GM12878 (cell line): ENCODE results near the gene ADGRV1. TPM values are rescaled to one million over a fixed set of nuclear protein-coding genes. Genes with fewer than 3 reads are reported as not detected.

Source experiments
- ATAC-seq: fragments of 200-7000 bp; cut with Tn5 transposase; 3 replicates; pipeline ENCODE4 v1.9.1; 2020; ENCODE audit warnings: mild to moderate bottlenecking, moderate library complexity
- BruUV-seq: library from RNA; stranded (reverse); fragments of 400-500 nt; replicated peaks from 2 replicates; lab custom pipeline; 2021; lab: Mats Ljungman, UMichigan
- CTCF ChIA-PET: fragments of 300-600 bp; sonication (Branson Sonifier 250); formaldehyde crosslinking; extraction: SDS; loops from one replicate; lab custom pipeline; 2021; ENCODE audit warnings: inconsistent platforms; lab: Yijun Ruan, JAX
- POLR2A ChIA-PET: fragments of 350-600 bp; formaldehyde crosslinking; extraction: SDS; loops from one replicate; lab custom pipeline; 2021; ENCODE audit warnings: inconsistent platforms; lab: Charles Lee
- RAD21 ChIA-PET: fragments of 300-600 bp; sonication (Branson Sonifier 250); formaldehyde crosslinking; loops from one replicate; lab custom pipeline; 2023; ENCODE audit warnings: antibody characterized with exemption; ENCODE audit not compliant: unreplicated experiment; lab: Charles Lee
- SMC1A ChIA-PET: fragments of 300-600 bp; sonication (Branson Sonifier 250); formaldehyde crosslinking; loops from one replicate; lab custom pipeline; 2023; ENCODE audit not compliant: unreplicated experiment, uncharacterized antibody; lab: Charles Lee
- DNase-seq: peaks from one replicate; pipeline ENCODE4 v3.0.0-alpha.2; 2011; ENCODE audit warnings: low read depth, low spot score
- FAIRE-seq: peaks from 3 replicates; lab custom pipeline; 2011; peaks lifted over from hg19 to GRCh38; lab: Jason Lieb, UNC
- H2AFZ ChIP-seq: 2 replicates; pipeline ENCODE4 v1.6.0; 2011; ENCODE audit warnings: low read depth, low read length, control low read depth; ENCODE audit not compliant: control insufficient read depth
- H3K27ac ChIP-seq: 2 replicates; pipeline ENCODE4 v1.5.1; 2011; ENCODE audit warnings: control low read depth; ENCODE audit not compliant: control insufficient read depth, insufficient read depth
- H3K27me3 ChIP-seq, 2 experiments: replicated peaks in 1 of 2; 2 replicates each; pipeline versions ENCODE4 v1.6.0 to v1.6.1; 2011; ENCODE audit warnings: low read length in 1 of 2; ENCODE audit not compliant: control insufficient read depth in 2 of 2, insufficient read depth in 2 of 2
- H3K36me3 ChIP-seq, 2 experiments: 2 replicates each; pipeline ENCODE4 v1.5.1; 2011; ENCODE audit warnings: low read length in 1 of 2; ENCODE audit not compliant: control insufficient read depth in 2 of 2, insufficient read depth in 2 of 2
- H3K4me1 ChIP-seq: 2 replicates; pipeline ENCODE4 v1.6.1; 2011; ENCODE audit warnings: mild to moderate bottlenecking, low read length, moderate library complexity, mixed read lengths; ENCODE audit not compliant: control insufficient read depth, insufficient read depth
- H3K4me2 ChIP-seq: 2 replicates; pipeline ENCODE4 v1.6.0; 2011; ENCODE audit warnings: control low read depth; ENCODE audit not compliant: control insufficient read depth, insufficient read depth
- H3K4me3 ChIP-seq: fragments of 200-600 bp; sonication (generic); 2 replicates; pipeline ENCODE4 v1.5.1; 2016
- H3K79me2 ChIP-seq: 2 replicates; pipeline ENCODE4 v1.6.0; 2011; ENCODE audit warnings: low read length; ENCODE audit not compliant: control insufficient read depth, insufficient read depth
- H3K9ac ChIP-seq: 2 replicates; pipeline ENCODE4 v1.8.0; 2011; ENCODE audit warnings: low read length, control low read depth, mixed read lengths; ENCODE audit not compliant: control insufficient read depth, insufficient read depth
- H3K9me3 ChIP-seq: replicated peaks from 3 replicates; pipeline ENCODE4 v1.5.1; 2011; ENCODE audit warnings: mild to moderate bottlenecking, low read length; ENCODE audit not compliant: control insufficient read depth, insufficient read depth
- H4K20me1 ChIP-seq: 2 replicates; pipeline ENCODE4 v1.6.0; 2011; ENCODE audit not compliant: control insufficient read depth, insufficient read depth
- BRCA1 ChIP-seq: IDR thresholded peaks from 2 replicates; pipeline ENCODE4 v1.6.1; 2011; ENCODE audit warnings: low read depth, low read length, improper control_type of control experiment
- CBX5 ChIP-seq: sonication (generic); IDR thresholded peaks from 2 replicates; pipeline ENCODE4 v1.6.1; 2016; ENCODE audit warnings: low read depth, moderate library complexity, mild to moderate bottlenecking, inconsistent platforms
- ETV6 ChIP-seq, 2 experiments: fragments of 450-650 bp in 1 of 2; IDR thresholded peaks in 1 of 2; conservative IDR thresholded peaks in 1 of 2; 2 replicates each; pipeline ENCODE4 v1.6.1; 2014; ENCODE audit warnings: antibody characterized with exemption in 1 of 2, borderline replicate concordance in 1 of 2, low read depth in 1 of 2, mild to moderate bottlenecking in 1 of 2, moderate library complexity in 1 of 2
- HDAC2 ChIP-seq: fragments of 200-600 bp; sonication (generic); IDR thresholded peaks from 2 replicates; pipeline ENCODE4 v1.6.1; 2017
- MTA2 ChIP-seq: fragments of 450-650 bp; IDR thresholded peaks from 2 replicates; pipeline ENCODE4 v1.6.1; 2016; ENCODE audit warnings: low read depth, mild to moderate bottlenecking, moderate library complexity
- MYC ChIP-seq: IDR thresholded peaks from 2 replicates; pipeline ENCODE4 v1.6.1; 2011; ENCODE audit warnings: mild to moderate bottlenecking, low read length, moderate library complexity, inconsistent platforms; ENCODE audit not compliant: insufficient read depth, insufficient replicate concordance, insufficient read length, severe bottlenecking
- NBN ChIP-seq: fragments of 450-650 bp; IDR thresholded peaks from 2 replicates; pipeline ENCODE4 v1.6.1; 2016
- NRF1 ChIP-seq: conservative IDR thresholded peaks from 2 replicates; pipeline ENCODE4 v1.6.1; 2011; ENCODE audit warnings: mild to moderate bottlenecking, low read depth, low read length, improper control_type of control experiment
- POLR2AphosphoS5 ChIP-seq: IDR thresholded peaks from 2 replicates; pipeline ENCODE4 v1.6.1; 2011; ENCODE audit warnings: mild to moderate bottlenecking, low read length, inconsistent platforms
- TAF1 ChIP-seq: IDR thresholded peaks from 2 replicates; pipeline ENCODE4 v1.6.1; 2011; ENCODE audit warnings: mild to moderate bottlenecking, low read depth, low read length, borderline replicate concordance
- TCF3 ChIP-seq: IDR thresholded peaks from 2 replicates; pipeline ENCODE4 v1.6.1; 2012; ENCODE audit warnings: low read depth, mild to moderate bottlenecking, low read length, borderline replicate concordance; ENCODE audit not compliant: insufficient read depth
- ZNF217 ChIP-seq: fragments of 450-650 bp; IDR thresholded peaks from 2 replicates; pipeline ENCODE4 v1.6.1; 2017; ENCODE audit warnings: antibody characterized with exemption, mild to moderate bottlenecking
- ZNF592 ChIP-seq: fragments of 450-650 bp; IDR thresholded peaks from 2 replicates; pipeline ENCODE4 v1.6.1; 2017; ENCODE audit warnings: mild to moderate bottlenecking, moderate library complexity
- WGBS: methylation state at CpG from one replicate; pipeline ENCODE4 v1.1.6; 2016; ENCODE audit warnings: low lambda C conversion rate; ENCODE audit not compliant: insufficient replicate concordance, insufficient coverage; ENCODE audit errors: missing lambda C conversion rate; 5-methylcytosine and 5-hydroxymethylcytosine counted together
- in situ Hi-C: fragments of 300-500 bp; cut with MboI; formaldehyde crosslinking; loops from 9 replicates; pipeline ENCODE4 v1.14.3; 2018; ENCODE audit warnings: mixed read lengths
- intact Hi-C: fragments of 100-400 bp; cut with micrococcal nuclease; formaldehyde crosslinking; loops from one replicate; pipeline ENCODE4 v1.14.2; 2022; ENCODE audit not compliant: unreplicated experiment
- polyA plus RNA-seq, 11 experiments: library from polyadenylated mRNA; depleted of rRNA in 4 of 11; unstranded in 6 of 11; stranded (reverse) in 5 of 11; fragments of >200 nt; fragmentation: Nextera tagmentation in 4 of 11; fragmentation: Illumina TruSeq in 1 of 11; extraction: Ambion mirVana in 4 of 11; extraction: Trizol in 1 of 11; gene quantifications; 1 replicate in 1 of 11; 2 replicates in 10 of 11; pipeline versions ENCODE4 v1.2.1 to v1.2.3, GENCODE V29; 2011 to 2016; ENCODE audit warnings: inconsistent platforms in 2 of 11, missing spikeins in 2 of 11, low read depth in 1 of 11
- total RNA-seq, 4 experiments: library from RNA; depleted of rRNA in 3 of 4; stranded (reverse); fragments of >200 nt in 3 of 4; fragmentation: Illumina TruSeq in 1 of 4; extraction: Trizol in 1 of 4; gene quantifications; 2 replicates each; pipeline versions ENCODE4 v1.2.1 to v1.2.3, GENCODE V29; 2013 to 2021

The ADGRV1 gene
- total and polyA plus RNA-seq, 10 of the 15 experiments (the other 5 are each of a cell fraction or from before 2014, with no cell fraction given), result 0.04 to 8.1 (median 0.16) TPM; not detected in 1

- 55% methylated on average over 9 of the region's 9 CpGs for WGBS
- ChIA-PET CTCF (interaction anchor here (0.6 to 3.8 kb wide), 23 partner anchors 11 to 1791 kb away, joined by 3 to 118 read pairs (median 5); partner anchors contain the start of genes CETN3, MBLAC2 and POLR3G), RAD21 (interaction anchor here (1.0 to 3.7 kb wide), 8 partner anchors 56 to 1800 kb away, joined by 3 to 43 read pairs (median 4); partner anchors contain the start of genes CETN3, MBLAC2 and POLR3G), POLR2A (interaction anchor here (3.4 kb wide), 1 partner anchor 121 kb away, joined by 19 read pairs; the partner anchor contains the start of gene CETN3), SMC1A (interaction anchor here (0.6 to 3.7 kb wide), 13 partner anchors 10 to 253 kb away, joined by 3 to 46 read pairs (median 4); no protein-coding TSS in a partner anchor)
- Histone ChIP-seq H3K4me1 (no peaks in the 10 kb centered on the region), H3K27me3 (no peaks in the 10 kb centered on the region), H3K27ac (no peak overlapping the region), H4K20me1 (no peaks in the 10 kb centered on the region), H2AFZ (no peak overlapping the region), H3K4me2 (no peak overlapping the region), H3K9me3 (no peaks in the 10 kb centered on the region), H3K79me2 (peaks cover 37% of the 10 kb centered on the region), H3K9ac (no peak overlapping the region), H3K36me3 (no peaks in the 10 kb centered on the region), H3K4me3 (no peak overlapping the region)
- ATAC-seq (no peak), FAIRE-seq (no peak), DNase-seq (no peak)
- in situ Hi-C loops, result loop anchor here (10.0 kb wide), 1 partner anchor 96 kb away; no protein-coding TSS in a partner anchor
- intact Hi-C loops, result loop anchor here (1.0 to 5.0 kb wide), 3 partner anchors 71 to 251 kb away; no protein-coding TSS in a partner anchor
- BruUV-seq, result no TSS peak
- TF ChIP-seq BRCA1 (no peak), MTA2 (no peak), ZNF592 (no peak), NRF1 (no peak), ZNF217 (no peak), POLR2AphosphoS5 (no peak), TCF3 (no peak), ETV6 (conservative IDR thresholded peaks at IDR 0.05 in 1 of 2, IDR thresholded peaks at IDR 0.05 in 1 of 2; ENCODE audit: borderline replicate concordance in 1 of 2, low read depth in 1 of 2) (no peak), CBX5 (no peak), MYC (no peak), TAF1 (no peak), HDAC2 (no peak), NBN (no peak)
Measured at GRCh38 chr5:90530736-90531487, 27.7 kb upstream of the ADGRV1 start.
